LNCaP clone FGC (cell line): ENCODE results near the gene TMEM120B.
A peak's percentile ranks its signal among the peaks of the same experiment; 100 is the strongest.
"Not testable (repeated sequence)": the region's sequence is repeated elsewhere in the genome, so short reads cannot be mapped to it uniquely, and the experiment has no call there.

Experiments used
- DNase-seq: peaks from one replicate; pipeline ENCODE4 v3.0.0-alpha.2; 2011; ENCODE audit warnings: low read depth
- H3K4me3 ChIP-seq: 2 replicates; pipeline ENCODE4 v1.5.1; 2011; ENCODE audit warnings: mild to moderate bottlenecking, low read depth, low read length, control low read depth
- CTCF ChIP-seq: IDR thresholded peaks from 2 replicates; pipeline ENCODE4 v1.5.1; 2012; ENCODE audit warnings: mild to moderate bottlenecking; ENCODE audit not compliant: control insufficient read depth, insufficient read depth; ENCODE audit errors: extremely low read depth

TMEM120B gene

GRCh38 chr12:121712190-121712460 lies 427 bp upstream of the TMEM120B start:
- H3K4me3 ChIP-seq = peak overlapping the region; percentile 98
- no peak for TF ChIP-seq CTCF
- peak; percentile 44 for DNase-seq

DNA sequence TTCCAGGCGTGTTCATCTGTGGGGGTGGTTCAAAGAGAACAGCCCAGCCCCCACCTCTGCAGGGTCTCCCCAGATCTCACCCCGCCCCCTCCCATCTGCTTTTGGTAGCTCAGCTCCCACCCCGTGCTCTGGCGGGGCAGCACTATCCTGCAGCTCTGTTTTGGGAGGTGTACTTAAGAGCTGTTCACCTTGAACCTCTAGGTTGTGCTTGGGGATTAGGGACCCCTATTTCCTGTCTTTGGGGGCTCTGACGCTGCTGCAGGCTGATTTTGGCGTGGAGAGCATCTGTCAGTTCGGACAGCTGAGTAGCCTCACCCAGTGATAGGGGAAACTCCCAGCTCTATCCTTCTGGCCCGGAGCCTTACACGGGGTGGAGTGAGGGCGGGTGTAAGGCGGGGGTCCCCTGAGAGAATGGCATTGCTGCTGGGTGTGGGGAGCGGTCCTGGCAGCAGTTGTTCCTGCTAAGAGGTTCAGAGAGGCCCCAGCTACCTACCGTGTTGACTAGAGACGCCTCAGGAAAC lies 765 bp downstream of the TMEM120B start:
- H3K4me3 ChIP-seq = peak overlapping the region; percentile 98
- no peak for DNase-seq
- no peak for TF ChIP-seq CTCF

DNA sequence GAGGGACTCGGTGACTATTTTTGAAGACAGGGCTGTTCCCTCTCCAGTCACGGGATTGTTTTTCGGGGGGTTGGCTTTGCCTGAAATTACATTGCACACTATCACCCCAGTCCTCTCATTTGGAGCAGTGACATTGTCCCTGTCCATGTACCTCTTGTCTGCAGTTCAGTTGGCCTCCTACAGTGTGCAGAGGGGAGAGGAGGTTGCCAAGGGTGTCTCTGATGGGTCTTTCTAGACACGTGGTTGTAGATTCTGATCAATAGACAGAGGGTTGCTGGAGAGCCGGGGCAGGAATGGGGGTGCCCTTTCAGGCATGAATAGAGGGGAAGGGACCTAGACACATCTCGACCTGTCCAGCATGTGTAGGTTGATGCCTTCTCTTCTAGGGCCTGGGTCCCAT lies 1.2 kb downstream of the TMEM120B start:
- TF ChIP-seq CTCF = no peak
- DNase-seq = no peak
- peak overlapping the region; percentile 98 for H3K4me3 ChIP-seq

DNA sequence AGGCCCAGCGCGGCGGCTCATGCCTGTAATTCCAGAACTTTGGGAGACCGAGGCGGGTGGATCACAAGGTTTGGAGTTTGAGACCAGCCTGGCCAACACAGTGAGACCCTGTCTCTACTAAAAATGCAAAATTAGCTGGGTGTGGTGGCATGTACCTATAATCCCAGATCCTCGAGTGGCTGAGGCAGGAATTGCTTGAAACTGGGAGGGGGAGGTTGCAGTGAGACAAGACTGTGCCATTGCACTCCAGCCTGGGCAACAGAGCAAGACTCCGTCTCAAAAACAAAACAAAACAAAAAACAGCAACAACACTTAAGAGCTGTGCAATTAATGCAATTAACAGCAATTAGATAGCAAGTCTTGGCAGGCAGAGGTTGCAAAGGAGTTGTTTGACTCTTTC lies 2.5 kb downstream of the TMEM120B start:
- not testable (repeated sequence) for DNase-seq, H3K4me3 ChIP-seq

GRCh38 chr12:121715862-121716435 lies 3.4 kb downstream of the TMEM120B start:
- no peak overlapping the region for H3K4me3 ChIP-seq
- TF ChIP-seq CTCF = no peak
- DNase-seq = no peak

GRCh38 chr12:121717041-121717699 lies 4.6 kb downstream of the TMEM120B start:
- TF ChIP-seq CTCF = no peak
- H3K4me3 ChIP-seq = no peak overlapping the region
- peak; percentile 10 for DNase-seq

GRCh38 chr12:121718653-121719239 lies 6.2 kb downstream of the TMEM120B start:
- TF ChIP-seq CTCF = no peak
- H3K4me3 ChIP-seq = no peak overlapping the region
- DNase-seq = no peak
